WTC11 (cell line): ENCODE data around the gene CUTC.

Experiments used
- ATF2 ChIP-seq: sonication (generic); formaldehyde crosslinking; IDR thresholded peaks from 2 replicates; pipeline ENCODE4 v1.8.1; 2022; ENCODE audit warnings: low read depth, missing genetic modification reagents, borderline replicate concordance
- CTCF ChIP-seq: fragments of 200-600 bp; IDR thresholded peaks from 2 replicates; pipeline ENCODE4 v1.8.0; 2022; ENCODE audit warnings: antibody characterized with exemption
- ELF4 ChIP-seq: sonication (generic); formaldehyde crosslinking; IDR thresholded peaks from 2 replicates; pipeline ENCODE4 v1.8.1; 2022; ENCODE audit warnings: low read depth, mild to moderate bottlenecking, moderate library complexity, missing genetic modification reagents
- ETV6 ChIP-seq: sonication (generic); formaldehyde crosslinking; IDR thresholded peaks from 2 replicates; pipeline ENCODE4 v1.8.1; 2022; ENCODE audit warnings: mild to moderate bottlenecking, missing genetic modification reagents
- GABPB1 ChIP-seq: sonication (generic); formaldehyde crosslinking; IDR thresholded peaks from 2 replicates; pipeline ENCODE4 v1.8.1; 2023; ENCODE audit warnings: mild to moderate bottlenecking, missing genetic modification reagents
- IRF2 ChIP-seq: sonication (generic); formaldehyde crosslinking; IDR thresholded peaks from 2 replicates; pipeline ENCODE4 v1.8.0; 2022; ENCODE audit warnings: low read depth, missing genetic modification reagents, borderline replicate concordance
- JUN ChIP-seq: sonication (generic); formaldehyde crosslinking; IDR thresholded peaks from 2 replicates; pipeline ENCODE4 v1.8.0; 2023; ENCODE audit warnings: mild to moderate bottlenecking, missing genetic modification reagents
- TEAD4 ChIP-seq: sonication (generic); formaldehyde crosslinking; IDR thresholded peaks from 2 replicates; pipeline ENCODE4 v1.8.0; 2022; ENCODE audit warnings: mild to moderate bottlenecking, missing genetic modification reagents
- USF2 ChIP-seq: sonication (generic); formaldehyde crosslinking; IDR thresholded peaks from 2 replicates; pipeline ENCODE4 v1.8.1; 2023; ENCODE audit warnings: mild to moderate bottlenecking, missing genetic modification reagents, moderate library complexity
- ZBTB43 ChIP-seq: sonication (generic); formaldehyde crosslinking; IDR thresholded peaks from 2 replicates; pipeline ENCODE4 v1.8.1; 2023; ENCODE audit warnings: mild to moderate bottlenecking, missing genetic modification reagents
- ZNF121 ChIP-seq: sonication (generic); formaldehyde crosslinking; IDR thresholded peaks from 2 replicates; pipeline ENCODE4 v1.8.0; 2023; ENCODE audit warnings: missing genetic modification reagents
- ZNF423 ChIP-seq: fragments of 250-450 bp; sonication (Bioruptor Pico); IDR thresholded peaks from 2 replicates; pipeline ENCODE4 v2.1.2; 2022; ENCODE audit warnings: mild to moderate bottlenecking, moderate library complexity
- ZNF512 ChIP-seq: sonication (generic); formaldehyde crosslinking; IDR thresholded peaks from 2 replicates; pipeline ENCODE4 v1.8.1; 2022; ENCODE audit warnings: missing genetic modification reagents, borderline replicate concordance

GRCh38 chr10:99784016-99784726 is 52.1 kb downstream of the CUTC start:
- TF ChIP-seq GABPB1 (CRISPR knock-in tag), result no peak
- TF ChIP-seq ZNF121, result no peak
- no peak for TF ChIP-seq TEAD4 (CRISPR knock-in tag)
- no peak for TF ChIP-seq ELF4 (CRISPR knock-in tag)
- no peak for TF ChIP-seq CTCF
- no peak for TF ChIP-seq IRF2 (CRISPR knock-in tag)
- no peak for TF ChIP-seq ZNF423 (CRISPR knock-in tag)
- TF ChIP-seq JUN (CRISPR knock-in tag), result no peak
- TF ChIP-seq ZBTB43 (CRISPR knock-in tag), result no peak
- TF ChIP-seq USF2 (CRISPR knock-in tag), result no peak
- no peak for TF ChIP-seq ATF2 (CRISPR knock-in tag)
- no peak for TF ChIP-seq ZNF512 (CRISPR knock-in tag)
- no peak for TF ChIP-seq ETV6
